Measurements from ENCODE around the gene ZNF280B. TPM values are rescaled to one million over a fixed set of nuclear protein-coding genes. Genes with fewer than 3 reads are reported as not detected.

The ZNF280B gene, protein sequence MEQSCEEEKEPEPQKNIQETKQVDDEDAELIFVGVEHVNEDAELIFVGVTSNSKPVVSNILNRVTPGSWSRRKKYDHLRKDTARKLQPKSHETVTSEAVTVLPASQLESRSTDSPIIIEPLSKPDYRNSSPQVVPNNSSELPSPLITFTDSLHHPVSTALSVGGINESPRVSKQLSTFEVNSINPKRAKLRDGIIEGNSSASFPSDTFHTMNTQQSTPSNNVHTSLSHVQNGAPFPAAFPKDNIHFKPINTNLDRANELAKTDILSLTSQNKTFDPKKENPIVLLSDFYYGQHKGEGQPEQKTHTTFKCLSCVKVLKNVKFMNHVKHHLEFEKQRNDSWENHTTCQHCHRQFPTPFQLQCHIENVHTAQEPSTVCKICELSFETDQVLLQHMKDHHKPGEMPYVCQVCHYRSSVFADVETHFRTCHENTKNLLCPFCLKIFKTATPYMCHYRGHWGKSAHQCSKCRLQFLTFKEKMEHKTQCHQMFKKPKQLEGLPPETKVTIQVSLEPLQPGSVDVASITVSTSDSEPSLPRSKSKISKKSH
- polyA plus RNA-seq (0.01 to 0.04 TPM in 2 of 3 replicates, not detected in the other), polyA minus RNA-seq (not detected in 3 replicates)
- not detected for polyA plus RNA-seq (2011; ENCODE audit: low read depth)
- polyA plus RNA-seq (2011; cell fraction: cytosol; rRNA removed), result 0.01 and 0.02 TPM in 2 replicates
- polyA plus RNA-seq (2011; cell fraction: nucleus; rRNA removed), result 0.01 TPM in 1 of 2 replicates, not detected in the other
- 0.02 TPM in 1 of 2 replicates, not detected in the other for polyA plus RNA-seq (2012; ENCODE audit: low replicate concordance)
- polyA minus RNA-seq (2011; cell fraction: cytosol; rRNA and poly(A)+ RNA removed), result not detected
- not detected in 2 replicates for polyA minus RNA-seq (2011; cell fraction: nucleus; rRNA and poly(A)+ RNA removed)

DNA sequence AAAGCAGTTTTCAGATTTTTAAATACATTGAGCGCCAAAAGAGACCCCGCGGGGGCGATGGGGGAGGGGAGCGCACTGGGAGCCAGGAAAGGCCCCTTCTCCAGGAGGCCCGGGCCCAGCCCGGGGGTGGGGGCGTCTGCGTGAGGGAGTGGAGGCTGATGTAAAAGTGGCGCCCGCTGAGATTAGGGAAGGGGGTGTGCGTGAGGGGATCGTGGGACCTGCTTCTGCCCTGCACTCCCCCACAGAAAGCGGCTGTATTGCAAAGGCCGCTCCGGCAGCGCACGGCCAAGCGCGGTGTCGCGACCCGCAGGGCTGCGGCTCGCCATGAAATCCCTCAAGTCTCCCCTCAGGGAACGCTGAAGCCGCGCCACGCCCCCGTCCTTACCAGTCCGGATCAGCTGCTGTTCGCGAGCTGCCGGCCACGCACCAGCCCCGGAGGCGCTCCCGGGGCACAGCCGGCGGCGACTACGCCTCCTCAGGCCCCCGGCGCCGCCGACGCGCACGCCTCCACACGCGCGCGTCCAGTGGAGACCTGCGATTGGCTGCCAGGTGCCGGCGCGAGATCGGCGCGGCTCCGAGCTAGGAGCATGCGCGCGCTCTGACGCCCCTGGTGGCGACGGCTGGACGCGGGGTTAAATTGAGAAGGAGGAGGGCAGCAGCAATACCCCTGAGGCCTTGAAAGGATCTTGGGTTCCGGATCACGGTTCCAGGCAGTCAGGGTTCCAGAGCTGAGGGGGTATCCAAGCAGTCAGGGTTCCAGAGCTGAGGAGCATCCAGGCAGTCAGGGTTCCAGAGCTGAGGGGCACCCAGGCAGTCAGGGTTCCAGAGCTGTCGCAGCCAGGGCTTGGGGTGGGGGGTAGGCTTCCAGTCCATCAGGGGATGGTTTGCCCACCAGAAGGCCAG is at the start of gene ZNF280B:
TSS of gene ZNF280B (minus strand) at position 469 of the 903 bp plus-strand sequence. CDS start 19,344 bp downstream, outside the sequence.
- Histone ChIP-seq H3K9me3 (ENCODE audit: control insufficient read depth, low read depth, low read length) (no peaks in the 10 kb centered on the region), H3K4me3 (ENCODE audit: control insufficient read depth in 2 of 3, extremely low read depth in 1 of 3, insufficient read depth in 2 of 3, low read depth in 1 of 3, low read length in 3 of 3) (peak within 1 kb of the TSS in 1 of 3 experiments; percentile 2), H3K27ac (ENCODE audit: control insufficient read depth, insufficient read depth, low read length) (no peak within 1 kb of the TSS), H4K20me1 (ENCODE audit: control insufficient read depth, extremely low read depth, insufficient read depth, low read length) (no peaks in the 10 kb centered on the region), H3K9me1 (ENCODE audit: control insufficient read depth, extremely low read depth, insufficient read depth, low read length) (no peaks in the 10 kb centered on the region), H3K36me3 (ENCODE audit: control insufficient read depth in 2 of 2, extremely low read depth in 1 of 2, insufficient read depth in 2 of 2, low read length in 2 of 2) (no peaks in the 10 kb centered on the region), H3K79me2 (ENCODE audit: control insufficient read depth, insufficient read depth, low read length) (no peaks in the 10 kb centered on the region), H3K9ac (ENCODE audit: control insufficient read depth, extremely low read depth, insufficient read depth, low read length) (no peak within 1 kb of the TSS), H3K4me1 (ENCODE audit: control insufficient read depth, extremely low read depth, insufficient read depth, low read length) (no peaks in the 10 kb centered on the region), H3K4me2 (ENCODE audit: control insufficient read depth, extremely low read depth, insufficient read depth, low read depth, low read length) (no peak within 1 kb of the TSS), H3K27me3 (ENCODE audit: control insufficient read depth, extremely low read depth, insufficient read depth, low read length) (no peaks in the 10 kb centered on the region), H2AFZ (ENCODE audit: control insufficient read depth, low read length) (no peak within 1 kb of the TSS)
- TF ChIP-seq, protein P1, sequence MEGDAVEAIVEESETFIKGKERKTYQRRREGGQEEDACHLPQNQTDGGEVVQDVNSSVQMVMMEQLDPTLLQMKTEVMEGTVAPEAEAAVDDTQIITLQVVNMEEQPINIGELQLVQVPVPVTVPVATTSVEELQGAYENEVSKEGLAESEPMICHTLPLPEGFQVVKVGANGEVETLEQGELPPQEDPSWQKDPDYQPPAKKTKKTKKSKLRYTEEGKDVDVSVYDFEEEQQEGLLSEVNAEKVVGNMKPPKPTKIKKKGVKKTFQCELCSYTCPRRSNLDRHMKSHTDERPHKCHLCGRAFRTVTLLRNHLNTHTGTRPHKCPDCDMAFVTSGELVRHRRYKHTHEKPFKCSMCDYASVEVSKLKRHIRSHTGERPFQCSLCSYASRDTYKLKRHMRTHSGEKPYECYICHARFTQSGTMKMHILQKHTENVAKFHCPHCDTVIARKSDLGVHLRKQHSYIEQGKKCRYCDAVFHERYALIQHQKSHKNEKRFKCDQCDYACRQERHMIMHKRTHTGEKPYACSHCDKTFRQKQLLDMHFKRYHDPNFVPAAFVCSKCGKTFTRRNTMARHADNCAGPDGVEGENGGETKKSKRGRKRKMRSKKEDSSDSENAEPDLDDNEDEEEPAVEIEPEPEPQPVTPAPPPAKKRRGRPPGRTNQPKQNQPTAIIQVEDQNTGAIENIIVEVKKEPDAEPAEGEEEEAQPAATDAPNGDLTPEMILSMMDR (optimal IDR thresholded peaks at IDR 0.05 in 1 of 3, IDR thresholded peaks at IDR 0.05 in 1 of 3, conservative IDR thresholded peaks at IDR 0.05 in 1 of 3; ENCODE audit: extremely low read depth in 1 of 3, insufficient read depth in 2 of 3, low read length in 3 of 3), result no peak
- no peak for TF ChIP-seq EZH2 (IDR thresholded peaks at IDR 0.05; ENCODE audit: low read length)
- FAIRE-seq (no peak), DNase-seq (ENCODE audit: low read depth, low spot score) (no peak)
- dilution Hi-C loops (cut with MboI; ENCODE audit: extremely low pct_ligation_motif_present, low sequenced_read_pairs), result no loop called here

DNA sequence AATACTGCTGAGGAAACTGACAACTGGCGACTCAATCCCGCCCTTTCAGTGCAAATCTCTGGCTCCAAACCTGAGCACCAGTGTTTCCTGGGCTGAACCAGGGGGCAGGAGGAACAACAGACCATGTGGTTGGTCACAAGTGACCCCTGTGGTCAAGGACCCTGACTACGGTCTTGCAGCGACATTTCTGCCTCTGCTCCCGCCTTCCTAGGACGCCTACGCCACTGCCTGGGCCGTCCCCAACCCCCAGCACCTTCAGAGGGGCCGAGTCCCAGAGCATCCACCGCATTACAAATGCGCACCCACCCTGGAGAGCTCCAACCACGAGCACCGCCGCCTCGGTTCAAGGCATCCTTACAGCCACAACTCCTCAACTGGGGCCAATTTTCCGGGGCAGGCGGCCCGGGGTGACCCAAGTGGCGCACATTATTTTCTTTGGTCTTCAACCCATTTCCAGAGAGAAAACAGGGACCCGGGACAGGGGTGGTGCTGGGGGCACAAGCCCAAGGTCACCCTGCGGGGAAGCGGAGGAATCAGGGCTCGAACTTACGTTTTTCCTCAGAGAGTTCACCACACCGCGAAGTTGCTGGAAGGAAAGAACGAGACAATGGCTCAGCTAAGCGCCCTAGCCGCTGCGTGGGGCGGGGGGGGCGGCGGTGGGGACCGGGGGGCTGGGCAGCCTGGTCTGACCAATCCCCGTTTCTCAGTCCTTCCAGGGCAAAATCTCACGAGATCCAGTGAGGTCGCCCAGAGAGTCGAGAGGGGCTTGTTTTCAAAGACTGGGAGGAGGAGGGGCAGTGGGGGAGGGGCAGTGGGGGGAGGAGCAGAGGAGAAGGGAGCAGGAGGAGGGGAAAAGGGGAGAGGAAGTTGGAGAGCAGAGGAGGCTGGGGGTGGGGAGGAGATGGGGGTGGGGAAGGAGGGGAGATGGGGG is 48.7 kb upstream of the ZNF280B start:
- peaks cover 5% of the 10 kb centered on the region for H3K9me3 ChIP-seq (ENCODE audit: control insufficient read depth, low read depth, low read length)
- H3K4me3 ChIP-seq (ENCODE audit: control insufficient read depth in 2 of 3, extremely low read depth in 1 of 3, insufficient read depth in 2 of 3, low read depth in 1 of 3, low read length in 3 of 3), result no peak overlapping the region
- H3K4me1 ChIP-seq (ENCODE audit: control insufficient read depth, extremely low read depth, insufficient read depth, low read length), result no peaks in the 10 kb centered on the region
- H3K4me2 ChIP-seq (ENCODE audit: control insufficient read depth, extremely low read depth, insufficient read depth, low read depth, low read length), result no peak overlapping the region
- H3K79me2 ChIP-seq (ENCODE audit: control insufficient read depth, insufficient read depth, low read length), result no peaks in the 10 kb centered on the region
- dilution Hi-C loops (cut with MboI; ENCODE audit: extremely low pct_ligation_motif_present, low sequenced_read_pairs), result no loop called here
- no peak overlapping the region for H3K9ac ChIP-seq (ENCODE audit: control insufficient read depth, extremely low read depth, insufficient read depth, low read length)
- DNase-seq (ENCODE audit: low read depth, low spot score) (no peak), FAIRE-seq (no peak)
- no peaks in the 10 kb centered on the region for H3K9me1 ChIP-seq (ENCODE audit: control insufficient read depth, extremely low read depth, insufficient read depth, low read length)
- TF ChIP-seq, protein P1 (optimal IDR thresholded peaks at IDR 0.05 in 1 of 3, IDR thresholded peaks at IDR 0.05 in 1 of 3, conservative IDR thresholded peaks at IDR 0.05 in 1 of 3; ENCODE audit: extremely low read depth in 1 of 3, insufficient read depth in 2 of 3, low read length in 3 of 3), result no peak
- TF ChIP-seq EZH2 (IDR thresholded peaks at IDR 0.05; ENCODE audit: low read length), result no peak
- no peaks in the 10 kb centered on the region for H3K27me3 ChIP-seq (ENCODE audit: control insufficient read depth, extremely low read depth, insufficient read depth, low read length)
- H3K36me3 ChIP-seq (ENCODE audit: control insufficient read depth in 2 of 2, extremely low read depth in 1 of 2, insufficient read depth in 2 of 2, low read length in 2 of 2), result no peaks in the 10 kb centered on the region
- H3K27ac ChIP-seq (ENCODE audit: control insufficient read depth, insufficient read depth, low read length), result no peak overlapping the region
- H4K20me1 ChIP-seq (ENCODE audit: control insufficient read depth, extremely low read depth, insufficient read depth, low read length), result no peaks in the 10 kb centered on the region
- H2AFZ ChIP-seq (ENCODE audit: control insufficient read depth, low read length), result no peak overlapping the region

Data from keratinocyte (primary cell).